Measurements from ENCODE around the gene UACA. TPM values are rescaled to one million over a fixed set of nuclear protein-coding genes. Genes with fewer than 3 reads are reported as not detected.

UACA gene
- total and polyA plus RNA-seq, 2 of the 8 experiments (the other 6 are each of a cell fraction or from before 2014, with no cell fraction given), result 28.6 to 38.9 TPM

DNA sequence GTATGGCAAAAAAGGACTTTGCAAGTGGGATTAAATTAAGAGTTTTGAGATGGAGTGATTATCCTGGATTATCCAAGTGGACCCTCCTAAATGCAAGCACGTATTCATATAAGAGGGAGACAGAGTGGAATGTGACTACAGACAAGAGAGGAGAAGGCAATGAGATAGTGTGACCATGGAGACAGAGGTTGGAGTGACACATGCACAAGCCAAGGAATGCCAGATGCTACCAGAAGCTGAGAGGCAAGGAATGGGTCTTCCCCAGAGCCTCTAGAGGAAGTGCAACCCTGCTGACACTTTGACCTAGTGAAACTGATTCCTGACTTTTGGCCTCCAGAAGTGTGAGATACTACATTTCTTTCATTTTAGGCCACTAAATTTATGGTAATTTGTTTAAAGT lies 117.2 kb downstream of the UACA start:
- no peak overlapping the region for H3K56ac ChIP-seq (replicated peaks; ENCODE audit: insufficient read length, low read depth, low read length)
- H3K27me3 ChIP-seq (replicated peaks in 1 of 4; ENCODE audit: control insufficient read depth in 3 of 4, extremely low read depth in 1 of 4, insufficient read depth in 3 of 4, low read length in 3 of 4), result no peaks in the 10 kb centered on the region
- no peaks in the 10 kb centered on the region for H3K23me2 ChIP-seq (ENCODE audit: low read depth, low read length)
- H4K91ac ChIP-seq (replicated peaks; ENCODE audit: insufficient read length, low read length), result no peak overlapping the region
- no peak overlapping the region for H2BK12ac ChIP-seq (ENCODE audit: low read depth, low read length)
- no peak overlapping the region for H3K27ac ChIP-seq (ENCODE audit: low read depth, low read length)
- no peak overlapping the region for H3K18ac ChIP-seq (ENCODE audit: extremely low read depth, low read length)
- no peak overlapping the region for H2BK20ac ChIP-seq (ENCODE audit: low read length)
- ChIA-PET CTCF (ENCODE audit: partially characterized antibody) (no interaction called here), POLR2A (ENCODE audit: partially characterized antibody) (no interaction called here)
- no peak overlapping the region for H4K8ac ChIP-seq (ENCODE audit: extremely low read depth, insufficient read depth, low read length)
- WGBS, 2 experiments (ENCODE audit: extremely low coverage in 1 of 2, insufficient coverage in 1 of 2, insufficient read length in 1 of 2, insufficient replicate concordance in 2 of 2, low coverage in 1 of 2, low lambda C conversion rate in 2 of 2, missing lambda C conversion rate in 1 of 2), result 60% methylated on average over 1 of the region's 1 CpG; no CpG with 5 or more reads in 1 of the 2 experiments
- H3K4me3 ChIP-seq (ENCODE audit: extremely low read depth in 1 of 4, insufficient read depth in 2 of 4, low read depth in 3 of 4, low read length in 4 of 4), result no peak overlapping the region
- H3K36me3 ChIP-seq (ENCODE audit: control insufficient read depth in 2 of 4, insufficient read depth in 4 of 4, low read length in 3 of 4), result no peaks in the 10 kb centered on the region
- H2AFZ ChIP-seq (ENCODE audit: low read length), result no peak overlapping the region
- H3K79me2 ChIP-seq (ENCODE audit: control insufficient read depth in 1 of 2, insufficient read depth in 2 of 2, low read length in 2 of 2), result no peaks in the 10 kb centered on the region
- no peak overlapping the region for H4K5ac ChIP-seq (ENCODE audit: insufficient read length, low read depth, low read length)
- no peaks in the 10 kb centered on the region for H3K79me1 ChIP-seq (ENCODE audit: low read depth, low read length)
- no peak overlapping the region for H3K23ac ChIP-seq (ENCODE audit: insufficient read length)
- H3K9me3 ChIP-seq (ENCODE audit: insufficient read depth in 2 of 2, low read depth in 1 of 2, low read length in 1 of 2), result no peaks in the 10 kb centered on the region
- H3K4me2 ChIP-seq (ENCODE audit: insufficient read depth in 1 of 2, low read depth in 2 of 2, low read length in 2 of 2), result no peak overlapping the region
- H2AK5ac ChIP-seq (ENCODE audit: low read depth, low read length), result no peak overlapping the region
- H2BK5ac ChIP-seq (ENCODE audit: low read depth, low read length), result no peak overlapping the region
- H3K4ac ChIP-seq (replicated peaks; ENCODE audit: insufficient read length, low read depth, low read length), result no peak overlapping the region
- H3K4me1 ChIP-seq (replicated peaks in 1 of 4; ENCODE audit: control insufficient read depth in 3 of 4, insufficient read depth in 4 of 4, low read length in 3 of 4), result no peaks in the 10 kb centered on the region
- DNase-seq (ENCODE audit: low read depth in 1 of 2, low spot score in 2 of 2) (no peak), FAIRE-seq (no peak)
- no peaks in the 10 kb centered on the region for H4K20me1 ChIP-seq (replicated peaks in 1 of 2; ENCODE audit: control insufficient read depth in 1 of 2, insufficient read depth in 2 of 2, low read length in 2 of 2)
- no peak overlapping the region for H3K9ac ChIP-seq (replicated peaks in 1 of 4; ENCODE audit: extremely low read depth in 1 of 4, low read depth in 3 of 4, low read length in 3 of 4)
- H2BK15ac ChIP-seq (ENCODE audit: low read length), result no peak overlapping the region
- no peak overlapping the region for H3K14ac ChIP-seq (ENCODE audit: insufficient read length)
- H2BK120ac ChIP-seq (replicated peaks; ENCODE audit: low read depth, low read length), result no peak overlapping the region
- TF ChIP-seq HDAC6 (IDR thresholded peaks at IDR 0.05; ENCODE audit: low read depth, low read length) (no peak), EZH2 (IDR thresholded peaks at IDR 0.05; ENCODE audit: low read depth, low read length, severe bottlenecking) (no peak), PHF8 (conservative IDR thresholded peaks at IDR 0.05; ENCODE audit: low read depth, low read length) (no peak), CEBPB (IDR thresholded peaks at IDR 0.05; ENCODE audit: low read depth, low read length) (no peak), ASH2L (IDR thresholded peaks at IDR 0.05; ENCODE audit: low read length) (no peak), HDAC2 (IDR thresholded peaks at IDR 0.05; ENCODE audit: borderline replicate concordance in 1 of 2, low read depth in 2 of 2, low read length in 2 of 2) (no peak), SP4 (IDR thresholded peaks at IDR 0.05; ENCODE audit: low read length) (no peak), KDM5A (IDR thresholded peaks at IDR 0.05; ENCODE audit: low read length) (no peak), CHD1 (IDR thresholded peaks at IDR 0.05; ENCODE audit: low read depth, low read length) (no peak), TAF7 (optimal IDR thresholded peaks at IDR 0.05; ENCODE audit: borderline replicate concordance, low read depth, low read length) (no peak), TAF1 (IDR thresholded peaks at IDR 0.05; ENCODE audit: low read depth, low read length) (no peak)
- TF ChIP-seq, protein P1, sequence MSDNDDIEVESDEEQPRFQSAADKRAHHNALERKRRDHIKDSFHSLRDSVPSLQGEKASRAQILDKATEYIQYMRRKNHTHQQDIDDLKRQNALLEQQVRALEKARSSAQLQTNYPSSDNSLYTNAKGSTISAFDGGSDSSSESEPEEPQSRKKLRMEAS (IDR thresholded peaks at IDR 0.05), result no peak
- TF ChIP-seq, protein P2, sequence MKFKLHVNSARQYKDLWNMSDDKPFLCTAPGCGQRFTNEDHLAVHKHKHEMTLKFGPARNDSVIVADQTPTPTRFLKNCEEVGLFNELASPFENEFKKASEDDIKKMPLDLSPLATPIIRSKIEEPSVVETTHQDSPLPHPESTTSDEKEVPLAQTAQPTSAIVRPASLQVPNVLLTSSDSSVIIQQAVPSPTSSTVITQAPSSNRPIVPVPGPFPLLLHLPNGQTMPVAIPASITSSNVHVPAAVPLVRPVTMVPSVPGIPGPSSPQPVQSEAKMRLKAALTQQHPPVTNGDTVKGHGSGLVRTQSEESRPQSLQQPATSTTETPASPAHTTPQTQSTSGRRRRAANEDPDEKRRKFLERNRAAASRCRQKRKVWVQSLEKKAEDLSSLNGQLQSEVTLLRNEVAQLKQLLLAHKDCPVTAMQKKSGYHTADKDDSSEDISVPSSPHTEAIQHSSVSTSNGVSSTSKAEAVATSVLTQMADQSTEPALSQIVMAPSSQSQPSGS (IDR thresholded peaks at IDR 0.05; ENCODE audit: low read length), result no peak
